Hepatocyte (in vitro differentiated cells): ENCODE measurements around the gene KRT86. TPM values are rescaled to one million over a fixed set of nuclear protein-coding genes. Genes with fewer than 3 reads are reported as not detected.

ENCODE experiments used
- DNase-seq: peaks from one replicate; pipeline ENCODE4 v3.0.0-alpha.2; 2016; ENCODE audit warnings: low spot score
- H2AFZ ChIP-seq: fragments of 200-600 bp; sonication (generic); 2 replicates; pipeline ENCODE4 v1.6.0; 2016; ENCODE audit warnings: antibody characterized with exemption, mild to moderate bottlenecking
- H3K27ac ChIP-seq: fragments of 200-600 bp; sonication (generic); 2 replicates; pipeline ENCODE4 v1.5.1; 2016; ENCODE audit warnings: mild to moderate bottlenecking
- H3K27me3 ChIP-seq: fragments of 200-600 bp; sonication (generic); 2 replicates; pipeline ENCODE4 v1.6.1; 2016
- H3K36me3 ChIP-seq: fragments of 200-600 bp; sonication (generic); replicated peaks from 2 replicates; pipeline ENCODE4 v1.5.1; 2016; ENCODE audit warnings: low read depth; ENCODE audit not compliant: insufficient read depth
- H3K4me1 ChIP-seq: fragments of 200-600 bp; sonication (generic); 2 replicates; pipeline ENCODE4 v1.5.1; 2016; ENCODE audit warnings: mild to moderate bottlenecking, moderate library complexity; ENCODE audit not compliant: insufficient read depth
- H3K4me2 ChIP-seq: fragments of 200-600 bp; sonication (generic); 2 replicates; pipeline ENCODE4 v1.6.0; 2016
- H3K4me3 ChIP-seq: fragments of 200-600 bp; sonication (generic); 2 replicates; pipeline ENCODE4 v1.5.1; 2016; ENCODE audit warnings: mild to moderate bottlenecking
- H3K79me2 ChIP-seq: fragments of 200-600 bp; sonication (generic); 2 replicates; pipeline ENCODE4 v1.6.0; 2017; ENCODE audit warnings: mild to moderate bottlenecking
- H3K9me2 ChIP-seq: fragments of 200-600 bp; sonication (generic); replicated peaks from 2 replicates; pipeline ENCODE4 v1.6.0; 2017; ENCODE audit warnings: mild to moderate bottlenecking; ENCODE audit not compliant: insufficient read depth
- H3K9me3 ChIP-seq: fragments of 200-600 bp; sonication (generic); 2 replicates; pipeline ENCODE4 v1.5.1; 2016; ENCODE audit warnings: low read depth, mild to moderate bottlenecking
- H4K20me1 ChIP-seq: fragments of 200-600 bp; sonication (generic); 2 replicates; pipeline ENCODE4 v1.6.0; 2016; ENCODE audit warnings: mild to moderate bottlenecking; ENCODE audit not compliant: insufficient read depth, poor library complexity, severe bottlenecking
- EZH2 ChIP-seq: fragments of 200-600 bp; sonication (generic); IDR thresholded peaks from 2 replicates; pipeline ENCODE4 v1.6.1; 2016; ENCODE audit warnings: antibody characterized with exemption, mild to moderate bottlenecking, borderline replicate concordance
- EZH2phosphoT487 ChIP-seq: fragments of 200-600 bp; sonication (generic); IDR thresholded peaks from one replicate; pipeline ENCODE4 v1.6.1; 2018; ENCODE audit warnings: antibody characterized with exemption, mild to moderate bottlenecking, low read depth, moderate library complexity; ENCODE audit not compliant: unreplicated experiment, severe bottlenecking
- WGBS: methylation state at CpG from one replicate; pipeline ENCODE4 v1.1.6; 2016; ENCODE audit warnings: low lambda C conversion rate; ENCODE audit errors: missing lambda C conversion rate; 5-methylcytosine and 5-hydroxymethylcytosine counted together
- polyA plus RNA-seq: library from polyadenylated mRNA; unstranded; fragments of >200 nt; fragmentation: Nextera tagmentation; extraction: Ambion mirVana; gene quantifications from 2 replicates; pipeline ENCODE4 v1.2.1, GENCODE V29; 2016
- total RNA-seq: library from RNA; depleted of rRNA; stranded (reverse); fragments of >200 nt; gene quantifications from 2 replicates; pipeline ENCODE4 v1.2.3, GENCODE V29; 2014
- TF ChIP-seq, protein P1 (sequence below): fragments of 200-600 bp; sonication (generic); IDR thresholded peaks from 2 replicates; pipeline ENCODE4 v1.5.1; 2016; ENCODE audit warnings: antibody characterized with exemption, mild to moderate bottlenecking; ENCODE audit not compliant: poor library complexity

KRT86 gene
- total RNA-seq, result not detected in 2 replicates
- polyA plus RNA-seq, result 0.40 TPM in 1 of 2 replicates, not detected in the other

DNA sequence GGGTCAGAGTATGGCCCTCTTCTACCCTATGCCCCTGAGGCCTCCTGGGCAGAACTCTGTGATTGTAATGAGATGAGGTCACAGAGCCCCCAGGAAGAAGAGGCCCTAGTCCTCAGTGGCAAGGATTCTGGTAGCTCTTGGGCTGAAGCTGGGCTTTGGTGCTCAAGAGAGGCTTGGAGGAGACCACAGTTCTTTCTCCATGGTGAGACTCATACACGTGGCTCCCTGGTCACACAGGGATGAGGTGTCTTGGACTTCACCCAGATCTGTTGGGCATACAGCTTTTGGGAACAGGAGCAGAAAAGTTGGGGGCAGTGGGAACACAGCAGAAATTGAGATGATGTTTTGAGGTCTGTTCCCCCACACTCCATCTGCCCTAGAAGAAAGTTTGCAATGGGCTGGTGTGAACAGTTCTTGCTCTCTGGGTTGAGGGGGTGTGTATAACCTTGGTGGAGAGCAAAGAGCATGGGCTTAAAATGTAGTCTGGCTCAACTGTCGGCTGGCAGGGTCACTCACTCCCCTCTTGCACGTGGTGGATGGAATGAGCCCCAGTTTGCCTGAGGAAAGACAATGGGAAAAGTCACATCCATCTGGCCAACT, at the start of gene KRT86:
Gene KRT86 (plus strand): TSS at position 125 of the 600 bp plus-strand sequence. CDS start 27,272 bp downstream, outside the sequence.
- Histone ChIP-seq H3K9me2 (no peaks in the 10 kb centered on the region), H4K20me1 (no peaks in the 10 kb centered on the region), H2AFZ (no peak within 1 kb of the TSS), H3K79me2 (no peaks in the 10 kb centered on the region), H3K27ac (no peak within 1 kb of the TSS), H3K36me3 (no peaks in the 10 kb centered on the region), H3K9me3 (no peaks in the 10 kb centered on the region), H3K4me1 (peaks cover 10% of the 10 kb centered on the region), H3K4me2 (no peak within 1 kb of the TSS), H3K27me3 (no peaks in the 10 kb centered on the region), H3K4me3 (no peak within 1 kb of the TSS)
- TF ChIP-seq EZH2phosphoT487, result no peak
- TF ChIP-seq, protein P1, sequence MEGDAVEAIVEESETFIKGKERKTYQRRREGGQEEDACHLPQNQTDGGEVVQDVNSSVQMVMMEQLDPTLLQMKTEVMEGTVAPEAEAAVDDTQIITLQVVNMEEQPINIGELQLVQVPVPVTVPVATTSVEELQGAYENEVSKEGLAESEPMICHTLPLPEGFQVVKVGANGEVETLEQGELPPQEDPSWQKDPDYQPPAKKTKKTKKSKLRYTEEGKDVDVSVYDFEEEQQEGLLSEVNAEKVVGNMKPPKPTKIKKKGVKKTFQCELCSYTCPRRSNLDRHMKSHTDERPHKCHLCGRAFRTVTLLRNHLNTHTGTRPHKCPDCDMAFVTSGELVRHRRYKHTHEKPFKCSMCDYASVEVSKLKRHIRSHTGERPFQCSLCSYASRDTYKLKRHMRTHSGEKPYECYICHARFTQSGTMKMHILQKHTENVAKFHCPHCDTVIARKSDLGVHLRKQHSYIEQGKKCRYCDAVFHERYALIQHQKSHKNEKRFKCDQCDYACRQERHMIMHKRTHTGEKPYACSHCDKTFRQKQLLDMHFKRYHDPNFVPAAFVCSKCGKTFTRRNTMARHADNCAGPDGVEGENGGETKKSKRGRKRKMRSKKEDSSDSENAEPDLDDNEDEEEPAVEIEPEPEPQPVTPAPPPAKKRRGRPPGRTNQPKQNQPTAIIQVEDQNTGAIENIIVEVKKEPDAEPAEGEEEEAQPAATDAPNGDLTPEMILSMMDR, result no peak
- TF ChIP-seq EZH2, result no peak
- DNase-seq, result no peak
- WGBS, result 76% methylated on average over 3 of the region's 3 CpGs

DNA sequence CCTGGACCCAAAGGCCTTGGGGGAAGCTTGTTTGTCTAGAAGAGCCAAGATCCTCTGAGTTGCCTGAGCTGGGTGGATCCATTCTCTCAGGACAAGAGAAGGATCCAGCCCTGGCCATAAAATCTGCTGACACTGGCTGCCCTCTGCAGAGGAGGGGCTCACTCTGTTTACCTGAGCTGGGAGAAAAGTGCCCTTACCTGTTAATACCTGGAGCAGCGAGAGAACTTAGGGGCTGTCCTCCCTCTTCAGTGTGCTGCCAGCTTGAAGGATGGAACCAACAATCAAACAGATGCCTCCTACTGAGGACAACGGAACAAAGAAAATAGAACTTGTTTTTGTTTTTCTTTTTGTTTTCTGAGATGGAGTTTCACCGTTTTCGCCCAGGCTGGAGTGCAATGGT, 48.7 kb upstream of the KRT86 start:
- H3K4me2 ChIP-seq, result no peak overlapping the region
- WGBS, result 81% methylated on average over 4 of the region's 4 CpGs
- no peak overlapping the region for H3K27ac ChIP-seq
- H2AFZ ChIP-seq, result no peak overlapping the region
- no peaks in the 10 kb centered on the region for H3K9me3 ChIP-seq
- no peaks in the 10 kb centered on the region for H3K36me3 ChIP-seq
- DNase-seq, result no peak
- no peak overlapping the region for H3K4me3 ChIP-seq
- H3K79me2 ChIP-seq, result no peaks in the 10 kb centered on the region
- TF ChIP-seq EZH2phosphoT487, result no peak
- TF ChIP-seq EZH2, result no peak
- TF ChIP-seq, protein P1, result no peak
- no peaks in the 10 kb centered on the region for H3K27me3 ChIP-seq
- no peaks in the 10 kb centered on the region for H3K9me2 ChIP-seq
- H3K4me1 ChIP-seq, result peaks cover 7% of the 10 kb centered on the region
- no peaks in the 10 kb centered on the region for H4K20me1 ChIP-seq

DNA sequence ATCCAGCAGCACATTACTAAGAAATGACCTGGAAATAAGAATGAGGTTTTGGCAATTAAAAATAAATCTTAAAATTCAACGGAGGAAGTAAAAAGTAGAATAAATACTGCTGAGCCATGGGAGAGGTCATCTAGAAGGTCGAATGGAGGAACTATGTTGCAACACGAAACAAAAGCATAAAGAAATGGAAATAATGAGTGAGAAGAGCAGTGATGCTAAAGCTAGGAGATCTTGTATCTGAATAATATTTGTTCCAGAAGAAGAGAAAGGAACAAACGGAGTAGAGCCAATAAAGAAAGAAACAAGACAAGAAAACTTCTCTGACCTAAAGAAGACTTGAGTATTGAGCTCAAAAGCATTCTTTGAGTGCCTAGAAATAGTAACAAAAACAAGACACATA, 48.0 kb upstream of the KRT86 start:
- 78% methylated on average over 4 of the region's 4 CpGs for WGBS
- no peak for DNase-seq
- Histone ChIP-seq H3K9me3 (no peaks in the 10 kb centered on the region), H3K79me2 (no peaks in the 10 kb centered on the region), H3K4me1 (peaks cover 7% of the 10 kb centered on the region), H3K4me3 (no peak overlapping the region), H3K4me2 (no peak overlapping the region), H2AFZ (no peak overlapping the region), H3K27ac (no peak overlapping the region), H3K36me3 (no peaks in the 10 kb centered on the region), H3K9me2 (no peaks in the 10 kb centered on the region), H3K27me3 (no peaks in the 10 kb centered on the region), H4K20me1 (no peaks in the 10 kb centered on the region)
- TF ChIP-seq, protein P1, result no peak
- TF ChIP-seq EZH2phosphoT487, result no peak
- no peak for TF ChIP-seq EZH2
